ENCODE measurements around the gene CAP1. TPM values are rescaled to one million over a fixed set of nuclear protein-coding genes. Genes with fewer than 3 reads are reported as not detected.
A peak's percentile ranks its signal among the peaks of the same experiment; 100 is the strongest.

Gene CAP1
- total and polyA plus RNA-seq, 5 experiments from 2014 or later: 313 to 675 (median 610) TPM

DNA sequence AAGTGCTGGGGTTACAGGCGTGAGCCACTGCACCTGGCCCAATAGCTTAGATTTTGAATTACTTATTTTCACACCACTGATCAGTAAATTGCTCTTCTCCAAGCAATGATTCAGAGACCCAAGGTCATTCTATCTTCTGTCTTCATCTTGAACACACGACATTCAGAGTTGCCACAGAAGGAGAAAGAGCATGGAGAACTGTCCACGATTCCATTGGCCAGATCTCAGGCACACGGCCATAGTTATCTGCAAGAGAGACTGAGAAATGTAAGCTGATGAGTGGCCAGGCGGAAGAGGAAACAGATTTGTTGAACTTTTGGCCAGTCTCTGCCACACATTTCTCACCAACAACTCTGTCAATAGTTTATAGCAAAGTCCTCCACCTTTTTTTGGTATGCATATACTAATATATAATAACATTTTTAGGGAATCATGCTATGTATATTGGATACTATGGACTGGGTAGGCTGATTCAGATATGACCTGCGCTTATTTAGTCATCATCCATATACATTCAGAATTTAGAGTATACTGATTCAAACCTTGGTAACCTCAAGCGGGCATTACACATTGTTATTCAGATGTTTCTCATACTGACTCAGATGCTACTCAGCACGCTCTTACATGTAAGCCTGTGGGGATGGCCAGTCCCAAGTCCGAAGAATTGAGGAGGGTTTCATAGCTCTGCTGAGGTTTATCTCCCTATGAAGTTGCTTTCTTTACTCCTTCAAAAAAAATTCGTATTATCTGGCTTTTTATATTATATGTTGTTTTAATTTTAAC is 25.5 kb upstream of the CAP1 start:
- DNase-seq (no peak), ATAC-seq (no peak)
- H3K27ac Mint-ChIP-seq: peak overlapping the region in 2 of 10 donors; percentile 34 to 35
- H3K27me3 Mint-ChIP-seq: no peaks in the 10 kb centered on the region
- peaks cover 3 to 16% (median 7%) of the 10 kb centered on the region in 4 donors for H3K4me1 Mint-ChIP-seq
- POLR2A ChIA-PET: no interaction called here
- no peak overlapping the region for H3K4me3 Mint-ChIP-seq
- H3K36me3 Mint-ChIP-seq: peaks cover 0 to 2% (median 0%) of the 10 kb centered on the region in 3 donors
- peaks cover 0 to 5% (median 0%) of the 10 kb centered on the region in 9 donors for H3K9me3 Mint-ChIP-seq

DNA sequence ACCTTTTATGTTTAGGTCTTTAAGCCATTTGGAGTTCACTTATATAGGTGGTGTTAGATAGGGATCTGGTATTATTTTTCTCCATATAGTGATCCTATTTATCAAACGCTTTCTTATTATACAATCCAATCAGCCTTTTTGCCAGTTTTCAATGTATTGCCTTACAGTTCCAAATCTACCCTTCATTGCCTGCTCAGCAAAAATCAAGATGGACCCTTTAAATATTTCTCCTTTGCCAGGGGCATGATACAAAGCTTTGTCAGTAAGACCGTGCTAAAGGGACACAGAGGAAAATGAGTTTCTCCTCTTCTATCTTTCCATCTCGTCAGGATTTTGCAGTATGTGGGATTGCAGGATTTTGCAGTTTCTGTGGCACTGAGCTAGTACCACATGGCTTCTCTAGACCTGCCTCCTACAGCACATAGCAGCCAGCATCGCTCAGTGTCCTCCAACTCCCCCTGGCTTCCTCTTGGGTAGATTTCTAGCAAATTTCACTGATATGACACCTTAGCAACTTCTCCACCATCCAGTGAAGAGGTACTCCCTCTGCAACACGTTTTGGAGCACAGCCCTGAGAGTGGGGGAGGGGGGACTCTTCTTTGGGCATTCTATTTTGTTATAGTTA is 22.5 kb upstream of the CAP1 start:
- H3K27me3 Mint-ChIP-seq: no peaks in the 10 kb centered on the region
- no peak overlapping the region for H3K27ac Mint-ChIP-seq
- H3K4me3 Mint-ChIP-seq: no peak overlapping the region
- POLR2A ChIA-PET: no interaction called here
- ATAC-seq (no peak), DNase-seq (no peak)
- peaks cover 0 to 2% (median 0%) of the 10 kb centered on the region in 3 donors for H3K36me3 Mint-ChIP-seq
- H3K4me1 Mint-ChIP-seq: peaks cover 3 to 17% (median 7%) of the 10 kb centered on the region in 4 donors
- peaks cover 0 to 6% (median 2%) of the 10 kb centered on the region in 9 donors for H3K9me3 Mint-ChIP-seq

- no peaks in the 10 kb centered on the region for H3K27me3 Mint-ChIP-seq
- no peak overlapping the region for H3K4me3 Mint-ChIP-seq
- H3K27ac Mint-ChIP-seq: no peak overlapping the region
- no peak for DNase-seq
- POLR2A ChIA-PET: interaction anchor here (0.6 kb wide), 2 partner anchors 8 to 239 kb away, joined by 6 to 7 read pairs; no protein-coding TSS in a partner anchor
- peaks cover 0 to 14% (median 2%) of the 10 kb centered on the region in 9 donors for H3K9me3 Mint-ChIP-seq
- peaks cover 0 to 10% (median 0%) of the 10 kb centered on the region in 4 donors for H3K4me1 Mint-ChIP-seq
- no peak for ATAC-seq
- H3K36me3 Mint-ChIP-seq: peaks cover 0 to 6% (median 0%) of the 10 kb centered on the region in 3 donors
Measured at GRCh38 chr1:40020447-40021085, 20.0 kb upstream of the CAP1 start.

GRCh38 chr1:40023379-40023944 is 17.1 kb upstream of the CAP1 start:
- POLR2A ChIA-PET: interaction anchor here (1.8 kb wide), 1 partner anchor 10 kb away, joined by 5 read pairs; no protein-coding TSS in a partner anchor
- H3K36me3 Mint-ChIP-seq: peaks cover 0 to 6% (median 0%) of the 10 kb centered on the region in 3 donors

DNA sequence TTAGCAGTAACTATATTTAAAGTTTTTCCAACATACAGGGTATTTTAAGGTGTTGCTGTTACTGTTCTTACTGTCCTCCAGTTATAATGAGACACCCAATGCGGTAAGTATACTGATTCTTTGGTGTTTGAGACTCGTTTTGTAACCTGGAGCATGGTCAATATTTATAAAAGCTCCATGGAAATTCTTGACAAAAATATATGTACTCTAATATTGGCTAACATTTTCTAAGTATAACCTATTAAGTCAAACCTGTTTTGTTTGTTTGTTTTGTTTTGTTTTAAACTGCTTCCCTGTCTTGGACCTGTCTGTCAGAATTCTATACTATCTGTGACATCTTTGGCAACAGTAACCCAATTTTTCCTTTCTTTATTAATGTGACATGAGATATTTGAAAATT is 15.9 kb upstream of the CAP1 start:
- Mint-ChIP-seq H3K27ac (no peak overlapping the region), H3K4me1 (peaks cover 0 to 11% (median 2%) of the 10 kb centered on the region in 4 donors), H3K9me3 (peaks cover 0 to 11% (median 0%) of the 10 kb centered on the region in 9 donors), H3K36me3 (peaks cover 0 to 5% (median 0%) of the 10 kb centered on the region in 3 donors), H3K27me3 (peaks cover 0 to 3% (median 0%) of the 10 kb centered on the region in 5 donors), H3K4me3 (no peak overlapping the region)
- POLR2A ChIA-PET: interaction anchor here (1.8 kb wide), 1 partner anchor 8 kb away, joined by 5 read pairs; no protein-coding TSS in a partner anchor
- no peak for ATAC-seq
- no peak for DNase-seq

More at GRCh38 chr1:40023379-40023944, 17.1 kb upstream of the CAP1 start:
- Mint-ChIP-seq H3K4me1 (peaks cover 0 to 10% (median 0%) of the 10 kb centered on the region in 4 donors), H3K27ac (no peak overlapping the region), H3K27me3 (peaks cover 0 to 3% (median 0%) of the 10 kb centered on the region in 5 donors), H3K4me3 (no peak overlapping the region), H3K9me3 (peaks cover 0 to 14% (median 2%) of the 10 kb centered on the region in 9 donors)
- ATAC-seq (no peak), DNase-seq (no peak)

GRCh38 chr1:40027647-40028046 is 12.9 kb upstream of the CAP1 start:
- no peak overlapping the region for H3K27ac Mint-ChIP-seq
- H3K36me3 Mint-ChIP-seq: peaks cover 0 to 5% (median 0%) of the 10 kb centered on the region in 3 donors
- H3K9me3 Mint-ChIP-seq: peaks cover 0 to 9% (median 0%) of the 10 kb centered on the region in 9 donors
- peaks cover 6 to 32% (median 12%) of the 10 kb centered on the region in 4 donors for H3K4me1 Mint-ChIP-seq
- POLR2A ChIA-PET: interaction anchor here (2.0 kb wide), 1 partner anchor 12 kb away, joined by 12 read pairs; the partner anchor contains the start of gene CAP1
- ATAC-seq: no peak
- peaks cover 0 to 3% (median 0%) of the 10 kb centered on the region in 5 donors for H3K27me3 Mint-ChIP-seq
- DNase-seq: no peak
- H3K4me3 Mint-ChIP-seq: no peak overlapping the region

GRCh38 chr1:40029608-40030007 is 10.9 kb upstream of the CAP1 start:
- ATAC-seq (no peak), DNase-seq (no peak)
- H3K27me3 Mint-ChIP-seq: peaks cover 0 to 3% (median 0%) of the 10 kb centered on the region in 5 donors
- H3K27ac Mint-ChIP-seq: peak overlapping the region in 3 of 10 donors; percentile 5 to 74 (median 71)
- H3K4me1 Mint-ChIP-seq: peaks cover 18 to 40% (median 30%) of the 10 kb centered on the region in 4 donors
- H3K4me3 Mint-ChIP-seq: peak overlapping the region in 1 of 10 donors; percentile 35
- POLR2A ChIA-PET: interaction anchor here (0.7 to 2.0 kb wide), 4 partner anchors 10 to 745 kb away, joined by 3 to 12 read pairs (median 4); partner anchors contain the start of gene CAP1
- no peaks in the 10 kb centered on the region for H3K36me3 Mint-ChIP-seq
- no peaks in the 10 kb centered on the region for H3K9me3 Mint-ChIP-seq

DNA sequence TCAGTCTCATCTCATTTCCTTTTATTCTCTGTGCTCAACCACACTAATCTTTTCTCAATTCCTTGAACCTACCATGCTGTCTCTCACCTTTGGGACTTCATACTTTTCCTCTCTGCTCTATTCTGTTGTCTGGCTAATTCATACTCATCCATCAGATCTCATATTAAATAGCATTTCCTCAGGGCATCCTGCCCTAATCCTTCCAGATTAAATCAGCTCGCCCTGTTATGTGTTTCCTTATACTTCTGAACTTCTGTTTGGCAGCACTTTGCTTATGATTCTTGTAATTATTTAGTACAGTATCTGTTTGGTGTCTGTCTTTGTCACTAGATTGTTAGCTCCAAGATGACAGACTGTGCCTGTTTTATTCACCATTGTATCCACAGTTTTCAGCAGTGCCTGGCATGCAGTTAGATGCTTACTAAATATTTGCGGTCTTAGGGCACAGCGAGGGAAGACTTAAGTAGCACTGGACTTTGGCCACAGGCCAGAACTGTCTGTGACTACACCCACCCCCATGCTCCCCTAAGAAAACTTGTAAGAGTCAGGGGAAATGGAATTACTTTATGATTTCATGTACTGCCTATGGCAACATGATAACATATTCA is 9.9 kb upstream of the CAP1 start:
- POLR2A ChIA-PET: interaction anchor here (0.5 to 1.0 kb wide), 3 partner anchors 10 to 445 kb away, joined by 3 read pairs; partner anchors contain the start of gene CAP1
- Mint-ChIP-seq H3K36me3 (no peaks in the 10 kb centered on the region), H3K4me3 (no peak overlapping the region), H3K27ac (peak overlapping the region in 2 of 10 donors; percentile 13 to 74), H3K4me1 (peaks cover 23 to 51% (median 38%) of the 10 kb centered on the region in 4 donors), H3K27me3 (peaks cover 0 to 3% (median 0%) of the 10 kb centered on the region in 5 donors), H3K9me3 (no peaks in the 10 kb centered on the region)
- ATAC-seq: no peak
- DNase-seq: no peak

- Mint-ChIP-seq H3K4me1 (peaks cover 23 to 64% (median 50%) of the 10 kb centered on the region in 4 donors), H3K27ac (peak overlapping the region in 8 of 10 donors; percentile 6 to 94 (median 52)), H3K36me3 (no peaks in the 10 kb centered on the region), H3K4me3 (peak overlapping the region in 4 of 10 donors; percentile 6 to 55 (median 13)), H3K9me3 (no peaks in the 10 kb centered on the region), H3K27me3 (no peaks in the 10 kb centered on the region)
- DNase-seq (peak in 9 of 10 donors; percentile 28 to 75 (median 49)), ATAC-seq (peak; percentile 57 to 74)
- POLR2A ChIA-PET: interaction anchor here (0.7 to 1.6 kb wide), 5 partner anchors 8 to 124 kb away, joined by 3 to 7 read pairs (median 4); partner anchors contain the start of gene CAP1
Measured at GRCh38 chr1:40032240-40032891, 8.2 kb upstream of the CAP1 start.

DNA sequence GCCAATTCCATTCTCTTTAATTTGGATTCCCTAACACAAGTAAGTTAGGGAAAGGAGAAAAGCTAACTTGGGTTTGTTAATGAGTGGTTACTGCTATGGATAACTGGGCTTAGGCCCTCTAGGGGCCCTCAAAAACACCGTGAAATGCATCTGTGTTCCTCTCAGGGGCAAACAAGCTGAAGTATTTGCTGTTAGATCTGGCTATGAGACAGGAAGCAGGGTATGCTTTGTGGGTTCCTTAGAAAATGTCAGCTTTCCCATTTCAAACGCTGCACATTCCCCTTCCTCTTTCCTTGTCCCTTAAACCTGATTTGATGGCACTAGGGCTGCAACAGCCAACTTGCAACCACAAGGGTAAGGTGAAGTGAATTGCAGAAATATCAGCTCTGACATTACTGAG is 5.7 kb upstream of the CAP1 start:
- peak; percentile 19 to 41 for ATAC-seq
- Mint-ChIP-seq H3K4me3 (peak overlapping the region in 9 of 10 donors; percentile 46 to 73 (median 58)), H3K36me3 (no peaks in the 10 kb centered on the region), H3K4me1 (peaks cover 32 to 82% (median 69%) of the 10 kb centered on the region in 4 donors), H3K27me3 (no peaks in the 10 kb centered on the region), H3K9me3 (no peaks in the 10 kb centered on the region), H3K27ac (peak overlapping the region; percentile 91 to 98 (median 94))
- peak in 4 of 10 donors; percentile 17 to 48 (median 46) for DNase-seq
- POLR2A ChIA-PET: interaction anchor here (0.5 to 1.3 kb wide), 7 partner anchors 12 to 440 kb away, joined by 3 to 7 read pairs (median 5); partner anchors contain the start of gene PPT1

- DNase-seq (no peak), ATAC-seq (no peak)
- H3K27me3 Mint-ChIP-seq: no peaks in the 10 kb centered on the region
- peaks cover 33 to 80% (median 70%) of the 10 kb centered on the region in 4 donors for H3K4me1 Mint-ChIP-seq
- H3K9me3 Mint-ChIP-seq: no peaks in the 10 kb centered on the region
- H3K4me3 Mint-ChIP-seq: peak overlapping the region in 3 of 10 donors; percentile 30 to 37 (median 35)
- peak overlapping the region; percentile 46 to 93 (median 72) for H3K27ac Mint-ChIP-seq
- POLR2A ChIA-PET: no interaction called here
- peaks cover 0 to 4% (median under 1%) of the 10 kb centered on the region in 3 donors for H3K36me3 Mint-ChIP-seq
Measured at GRCh38 chr1:40036574-40036973, 4.0 kb upstream of the CAP1 start.

All from naive thymus-derived CD8-positive, alpha-beta T cell (primary cell).